Measurements from ENCODE around the gene CD5L. TPM values are rescaled to one million over a fixed set of nuclear protein-coding genes. Genes with fewer than 3 reads are reported as not detected.

Gene CD5L
- total and polyA plus RNA-seq, 4 donors = 7.9 to 124 (median 35.4) TPM

- no peaks in the 10 kb centered on the region for H3K36me3 ChIP-seq (ENCODE audit: control insufficient read depth in 4 of 4, insufficient read depth in 3 of 4, low read depth in 1 of 4, low read length in 3 of 4)
- H3K27me3 ChIP-seq (ENCODE audit: control insufficient read depth in 4 of 4, insufficient read depth in 4 of 4, low read length in 3 of 4) = peaks cover 0 to 2% (median 0%) of the 10 kb centered on the region in 4 donors
- H3K4me1 ChIP-seq (ENCODE audit: control insufficient read depth in 4 of 4, insufficient read depth in 4 of 4, low read length in 3 of 4) = no peaks in the 10 kb centered on the region
- H3K4me3 ChIP-seq (ENCODE audit: low read depth in 1 of 3, low read length in 3 of 3) = no peak overlapping the region
- WGBS = 51% methylated on average over 4 of the region's 4 CpGs
- no peak for TF ChIP-seq TAF1 (conservative IDR thresholded peaks at IDR 0.05)
- TF ChIP-seq FOXA1 (IDR thresholded peaks at IDR 0.05) = no peak
- no peak for TF ChIP-seq GABPA (IDR thresholded peaks at IDR 0.05 in 1 of 2, conservative IDR thresholded peaks at IDR 0.05 in 1 of 2)
- TF ChIP-seq FOXA2 (IDR thresholded peaks at IDR 0.05) = no peak
- TF ChIP-seq, protein P1, sequence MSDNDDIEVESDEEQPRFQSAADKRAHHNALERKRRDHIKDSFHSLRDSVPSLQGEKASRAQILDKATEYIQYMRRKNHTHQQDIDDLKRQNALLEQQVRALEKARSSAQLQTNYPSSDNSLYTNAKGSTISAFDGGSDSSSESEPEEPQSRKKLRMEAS (IDR thresholded peaks at IDR 0.05) = no peak
- TF ChIP-seq JUND (IDR thresholded peaks at IDR 0.05) = no peak
- TF ChIP-seq RAD21 (IDR thresholded peaks at IDR 0.05) = no peak
- no peak for TF ChIP-seq SP1 (IDR thresholded peaks at IDR 0.05)
- TF ChIP-seq YY1 (IDR thresholded peaks at IDR 0.05) = no peak
- no peak for TF ChIP-seq ZBTB33 (IDR thresholded peaks at IDR 0.05)
- no peak overlapping the region for H3K27ac ChIP-seq (ENCODE audit: low read depth in 1 of 2, low read length in 2 of 2)
- H3K9ac ChIP-seq (ENCODE audit: low read depth in 1 of 2, low read length in 2 of 2) = no peak overlapping the region
- no peaks in the 10 kb centered on the region for H3K9me3 ChIP-seq (ENCODE audit: control insufficient read depth in 4 of 4, low read length in 3 of 4)
- DNase-seq (ENCODE audit: low spot score) = no peak
Measured at GRCh38 chr1:157880621-157881020, 39.0 kb upstream of the CD5L start.

DNA sequence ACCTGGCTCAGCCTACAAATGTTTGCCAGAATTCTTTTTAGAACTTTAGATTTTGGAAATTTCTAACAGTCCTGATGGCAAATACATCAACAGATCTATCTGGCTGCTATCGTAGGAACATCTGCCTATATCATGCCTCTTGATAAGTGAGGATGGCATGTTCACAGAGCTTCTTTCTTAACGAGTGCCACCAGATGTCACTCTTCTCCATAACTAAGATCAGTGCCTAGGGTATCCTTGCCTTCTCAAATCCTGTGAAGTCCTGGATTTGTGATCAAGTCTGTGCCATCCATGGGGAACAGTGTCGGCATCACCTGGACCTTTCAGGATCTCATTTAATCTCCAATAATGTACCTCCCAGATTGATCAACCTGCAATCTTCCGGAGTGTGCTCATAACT, 36.5 kb upstream of the CD5L start:
- no peak for DNase-seq (ENCODE audit: low spot score)
- TF ChIP-seq EGR1 (IDR thresholded peaks at IDR 0.05; ENCODE audit: low read depth in 2 of 2) (no peak), RAD21 (IDR thresholded peaks at IDR 0.05) (peak; percentile 59 to 74), FOXA1 (IDR thresholded peaks at IDR 0.05) (no peak), RXRA (IDR thresholded peaks at IDR 0.05) (no peak), ZBTB33 (IDR thresholded peaks at IDR 0.05) (no peak), TAF1 (conservative IDR thresholded peaks at IDR 0.05) (no peak), GABPA (IDR thresholded peaks at IDR 0.05 in 1 of 2, conservative IDR thresholded peaks at IDR 0.05 in 1 of 2) (no peak), CTCF (IDR thresholded peaks at IDR 0.05; ENCODE audit: low read depth, low read length, missing input control) (peak; percentile 25)
- WGBS = 36% methylated on average over 4 of the region's 4 CpGs
- H3K27me3 ChIP-seq (ENCODE audit: control insufficient read depth in 4 of 4, insufficient read depth in 4 of 4, low read length in 3 of 4) = peaks cover 0 to 2% (median 0%) of the 10 kb centered on the region in 4 donors
- no peak overlapping the region for H3K4me3 ChIP-seq (ENCODE audit: low read depth in 1 of 3, low read length in 3 of 3)
- H3K4me1 ChIP-seq (ENCODE audit: control insufficient read depth in 4 of 4, insufficient read depth in 4 of 4, low read length in 3 of 4) = no peaks in the 10 kb centered on the region
- H3K9ac ChIP-seq (ENCODE audit: low read depth in 1 of 2, low read length in 2 of 2) = no peak overlapping the region
- H3K9me3 ChIP-seq (ENCODE audit: control insufficient read depth in 4 of 4, low read length in 3 of 4) = no peaks in the 10 kb centered on the region
- no peak overlapping the region for H3K27ac ChIP-seq (ENCODE audit: low read depth in 1 of 2, low read length in 2 of 2)
- no peaks in the 10 kb centered on the region for H3K36me3 ChIP-seq (ENCODE audit: control insufficient read depth in 4 of 4, insufficient read depth in 3 of 4, low read depth in 1 of 4, low read length in 3 of 4)
